ENCODE data around the gene STMN1.

- no peak for TF ChIP-seq CTCF (conservative IDR thresholded peaks at IDR 0.05)
- no peak for TF ChIP-seq ZFX (IDR thresholded peaks at IDR 0.05)
Measured at GRCh38 chr1:25866288-25866687, 39.9 kb downstream of the STMN1 start.
